Activated CD8-positive, alpha-beta memory T cell treated with anti-CD3 and anti-CD28 coated beads, Interleukin-2, amount 10 ng/mL, durations not matched to agents 7 days and 5 days (primary cell): ENCODE results near the gene COL18A1. TPM values are rescaled to one million over a fixed set of nuclear protein-coding genes. Genes with fewer than 3 reads are reported as not detected.

Experiments used
- ATAC-seq: fragments of 150-1000 bp; cut with Tn5 transposase; one replicate; pipeline ENCODE4 v1.10.0; 2021; ENCODE audit warnings: moderate library complexity
- CTCF ChIA-PET: fragments of 350-600 bp; sonication (Branson Sonifier 250); formaldehyde crosslinking; loops from one replicate; lab custom pipeline; 2021; ENCODE audit warnings: antibody characterized with exemption; lab: Charles Lee
- DNase-seq: peaks from one replicate; pipeline ENCODE4 v3.0.0-alpha.2; 2020
- H3K27ac Mint-ChIP-seq: one replicate; pipeline ENCODE4 v1.8.0; 2021; ENCODE audit warnings: mild to moderate bottlenecking, mixed read lengths
- H3K27me3 Mint-ChIP-seq: one replicate; pipeline ENCODE4 v1.8.0; 2021; ENCODE audit warnings: mixed read lengths
- H3K36me3 Mint-ChIP-seq: one replicate; pipeline ENCODE4 v1.8.0; 2021; ENCODE audit warnings: mild to moderate bottlenecking, mixed read lengths
- H3K4me1 Mint-ChIP-seq: one replicate; pipeline ENCODE4 v1.8.0; 2021; ENCODE audit warnings: mixed read lengths
- H3K4me3 Mint-ChIP-seq: one replicate; pipeline ENCODE4 v1.8.0; 2021; ENCODE audit warnings: mild to moderate bottlenecking, moderate library complexity, mixed read lengths
- H3K9me3 Mint-ChIP-seq: one replicate; pipeline ENCODE4 v1.8.0; 2022; ENCODE audit warnings: low read depth, mixed read lengths
- microRNA-seq: library from miRNA; unstranded; fragments of <30 nt; microRNA quantifications from one replicate; pipeline ENCODE4 v1.2.0, GENCODE V29; 2022
- total RNA-seq, 2 experiments: library from RNA; stranded (reverse); gene quantifications; one replicate each; pipeline ENCODE4 v1.2.3, GENCODE V29; 2021

The COL18A1 gene
- total RNA-seq, 2 experiments from 2014 or later = 5.2 to 7.3 TPM

- Mint-ChIP-seq H3K27ac (no peak overlapping the region), H3K4me3 (no peak overlapping the region), H3K36me3 (no peaks in the 10 kb centered on the region), H3K4me1 (no peaks in the 10 kb centered on the region), H3K27me3 (peaks cover 46% of the 10 kb centered on the region), H3K9me3 (no peaks in the 10 kb centered on the region)
- no peak for DNase-seq
- no peak for ATAC-seq
- CTCF ChIA-PET = no interaction called here
Observed at GRCh38 chr21:45562965-45563364, 158.0 kb downstream of the COL18A1 start.

Small RNA genes within 50 kb of the gene (microRNA-seq; reads per million reads assigned to microRNA genes)
- gene MIR6815 = not detected

Other genes with a start within 250 kb of the COL18A1 start
- gene POFUT2, start 117.3 kb upstream of the COL18A1 start, total RNA-seq = 10 to 100 TPM; 16.4 to 19.5 TPM
- 10 to 100 TPM; 53.2 to 60.2 TPM for gene SLC19A1, start 137.3 kb downstream of the COL18A1 start, total RNA-seq
- gene PCBP3, start 238.6 kb downstream of the COL18A1 start, total RNA-seq = 1 to 10 TPM; 1.3 to 2.2 TPM